ENCODE results near the gene TXNDC11.

DNA sequence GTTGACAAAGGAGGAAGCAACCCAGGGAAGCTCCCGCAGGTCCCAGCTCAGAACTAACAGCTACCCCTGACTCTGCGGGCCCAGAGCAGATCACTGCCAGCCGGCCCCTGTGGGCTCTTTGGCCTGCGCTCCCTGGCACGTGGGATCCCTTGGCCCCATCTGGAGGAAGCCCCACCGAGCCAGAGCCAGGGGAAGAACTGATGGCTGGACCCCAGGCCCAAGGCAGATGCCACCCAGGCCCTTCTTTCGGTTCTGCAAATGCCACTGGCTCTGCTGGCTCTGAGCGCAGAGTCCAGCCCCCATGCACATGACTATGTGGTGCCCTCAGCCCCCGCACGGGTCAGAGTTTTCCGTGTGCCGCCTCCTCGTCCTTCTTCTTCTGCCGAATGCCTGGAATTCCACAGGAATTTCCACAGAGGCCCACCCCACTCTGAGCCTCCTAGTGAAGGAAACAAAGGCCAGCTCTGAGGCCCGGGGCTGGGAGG, 110.2 kb downstream of the TXNDC11 start:
- no peak for TF ChIP-seq GATA2 (IDR thresholded peaks at IDR 0.05; ENCODE audit: low read depth, low read length)
- no peak for TF ChIP-seq GATA3 (IDR thresholded peaks at IDR 0.05; ENCODE audit: low read depth, low read length)

Data from SH-SY5Y (cell line).